Esophagus squamous epithelium (tissue), 5 donors: ENCODE data around the gene IKBKE. TPM values are rescaled to one million over a fixed set of nuclear protein-coding genes. Genes with fewer than 3 reads are reported as not detected.

Experiments
- DNase-seq: peaks from one replicate; lab custom pipeline; 2025; lab: John Stamatoyannopoulos, UW
- H3K27ac ChIP-seq, 4 donors: fragments of 200-600 bp; sonication (generic); one replicate each; pipeline ENCODE4 v1.5.1; 2016 to 2019; ENCODE audit warnings: mild to moderate bottlenecking in 1 of 4
- H3K27me3 ChIP-seq, 4 donors: fragments of 200-600 bp; sonication (generic); 1 replicate in 3 of 4; 2 replicates in 1 of 4; pipeline versions ENCODE4 v1.5.1 to v1.6.0; 2017 to 2021; ENCODE audit warnings: antibody characterized with exemption in 1 of 4
- H3K36me3 ChIP-seq, 3 donors: fragments of 200-600 bp; sonication (generic); one replicate each; pipeline ENCODE4 v1.5.1; 2016 to 2019
- H3K4me1 ChIP-seq, 3 donors: fragments of 200-600 bp; sonication (generic); one replicate each; pipeline ENCODE4 v1.5.1; 2017 to 2019
- H3K4me3 ChIP-seq, 4 donors: fragments of 200-600 bp; sonication (generic); 1 replicate in 3 of 4; 2 replicates in 1 of 4; pipeline ENCODE4 v1.5.1; 2016 to 2019; ENCODE audit warnings: mild to moderate bottlenecking in 2 of 4, moderate library complexity in 1 of 4
- H3K9me3 ChIP-seq, 3 donors: fragments of 200-600 bp; sonication (generic); one replicate each; pipeline ENCODE4 v1.5.1; 2016 to 2019
- POLR2A ChIP-seq, 4 donors: fragments of 450-650 bp; IDR thresholded peaks; one replicate each; pipeline ENCODE4 v1.6.1; 2017; ENCODE audit warnings: antibody characterized with exemption in 4 of 4, mild to moderate bottlenecking in 4 of 4, moderate library complexity in 3 of 4
- WGBS, 2 donors: methylation state at CpG; one replicate each; pipeline ENCODE4 v1.1.5; 2018; 5-methylcytosine and 5-hydroxymethylcytosine counted together
- intact Hi-C: fragments of 100-400 bp; cut with DNase I; formaldehyde crosslinking; loops from one replicate; pipeline ENCODE4 v1.15.0; 2022
- total RNA-seq, 4 donors: library from RNA; depleted of rRNA; stranded (reverse); fragments of >200 nt; gene quantifications; one replicate each; pipeline ENCODE4 v1.1.0, GENCODE V29; 2016
- TF ChIP-seq, protein P1 (sequence below), 6 experiments: fragments of 450-650 bp in 4 of 6; fragments of 200-600 bp in 2 of 6; sonication (generic) in 2 of 6; IDR thresholded peaks; one replicate each; pipeline ENCODE4 v1.5.1; 2016 to 2019; ENCODE audit warnings: antibody characterized with exemption in 6 of 6, mild to moderate bottlenecking in 4 of 6, moderate library complexity in 4 of 6
- donor health status: DM: yes; HTN: yes; CAD: no.

The IKBKE gene
- total RNA-seq, 4 donors from 2014 or later = 12.6 to 23.7 (median 18.1) TPM

GRCh38 chr1:206518206-206518605 lies 47.9 kb downstream of the IKBKE start:
- H3K4me1 ChIP-seq = peaks cover 20 to 87% (median 21%) of the 10 kb centered on the region in 3 donors
- H3K27ac ChIP-seq = peak overlapping the region in 1 of 4 donors; percentile 12
- no peak overlapping the region for H3K4me3 ChIP-seq
- no peaks in the 10 kb centered on the region for H3K9me3 ChIP-seq
- H3K27me3 ChIP-seq = no peaks in the 10 kb centered on the region
- no peak for DNase-seq
- TF ChIP-seq POLR2A (IDR thresholded peaks at IDR 0.05) = no peak
- TF ChIP-seq, protein P1, sequence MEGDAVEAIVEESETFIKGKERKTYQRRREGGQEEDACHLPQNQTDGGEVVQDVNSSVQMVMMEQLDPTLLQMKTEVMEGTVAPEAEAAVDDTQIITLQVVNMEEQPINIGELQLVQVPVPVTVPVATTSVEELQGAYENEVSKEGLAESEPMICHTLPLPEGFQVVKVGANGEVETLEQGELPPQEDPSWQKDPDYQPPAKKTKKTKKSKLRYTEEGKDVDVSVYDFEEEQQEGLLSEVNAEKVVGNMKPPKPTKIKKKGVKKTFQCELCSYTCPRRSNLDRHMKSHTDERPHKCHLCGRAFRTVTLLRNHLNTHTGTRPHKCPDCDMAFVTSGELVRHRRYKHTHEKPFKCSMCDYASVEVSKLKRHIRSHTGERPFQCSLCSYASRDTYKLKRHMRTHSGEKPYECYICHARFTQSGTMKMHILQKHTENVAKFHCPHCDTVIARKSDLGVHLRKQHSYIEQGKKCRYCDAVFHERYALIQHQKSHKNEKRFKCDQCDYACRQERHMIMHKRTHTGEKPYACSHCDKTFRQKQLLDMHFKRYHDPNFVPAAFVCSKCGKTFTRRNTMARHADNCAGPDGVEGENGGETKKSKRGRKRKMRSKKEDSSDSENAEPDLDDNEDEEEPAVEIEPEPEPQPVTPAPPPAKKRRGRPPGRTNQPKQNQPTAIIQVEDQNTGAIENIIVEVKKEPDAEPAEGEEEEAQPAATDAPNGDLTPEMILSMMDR (IDR thresholded peaks at IDR 0.05) = no peak
- WGBS, 2 donors = no CpG with 5 or more reads among the region's 18 CpGs
- peaks cover 0 to 15% (median 0%) of the 10 kb centered on the region in 3 donors for H3K36me3 ChIP-seq
- intact Hi-C loops = no loop called here

DNA sequence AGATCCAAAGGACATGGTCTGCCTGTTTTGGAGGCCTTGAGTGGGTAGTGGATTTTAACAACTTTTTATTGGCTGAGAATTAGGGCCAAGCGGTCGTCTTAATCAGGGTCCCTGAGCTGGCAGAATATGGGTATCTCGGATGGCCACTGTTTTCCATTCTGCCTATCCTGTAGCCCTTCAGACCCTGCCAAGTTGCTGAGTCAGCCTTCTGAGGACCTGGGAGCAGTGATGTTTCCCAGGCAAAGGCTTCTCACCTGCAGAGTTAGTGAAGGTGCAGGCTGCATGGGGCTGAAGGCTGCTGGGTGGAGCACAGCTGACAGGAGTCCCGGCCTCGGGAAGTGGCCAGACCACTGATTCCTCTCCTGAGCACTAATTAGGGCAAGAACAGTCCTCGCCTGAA lies 48.5 kb downstream of the IKBKE start:
- H3K27ac ChIP-seq = peak overlapping the region in 1 of 4 donors; percentile 12
- no peak for DNase-seq
- intact Hi-C loops = no loop called here
- H3K9me3 ChIP-seq = no peaks in the 10 kb centered on the region
- TF ChIP-seq POLR2A (IDR thresholded peaks at IDR 0.05) = no peak
- TF ChIP-seq, protein P1 (IDR thresholded peaks at IDR 0.05) = no peak
- no peak overlapping the region for H3K4me3 ChIP-seq
- H3K36me3 ChIP-seq = peaks cover 0 to 15% (median 0%) of the 10 kb centered on the region in 3 donors
- peaks cover 15 to 81% (median 17%) of the 10 kb centered on the region in 3 donors for H3K4me1 ChIP-seq
- no peaks in the 10 kb centered on the region for H3K27me3 ChIP-seq
- 76 to 100% methylated on average over 1 to 4 of the region's 6 CpGs for WGBS, 2 donors

GRCh38 chr1:206521127-206521526 lies 50.9 kb downstream of the IKBKE start:
- Histone ChIP-seq H3K9me3 (no peaks in the 10 kb centered on the region), H3K4me1 (peaks cover 17 to 74% (median 17%) of the 10 kb centered on the region in 3 donors), H3K27ac (peak overlapping the region; percentile 21 to 87 (median 64)), H3K27me3 (no peaks in the 10 kb centered on the region), H3K4me3 (no peak overlapping the region), H3K36me3 (peaks cover 0 to 15% (median 0%) of the 10 kb centered on the region in 3 donors)
- 55 to 61% methylated on average over 5 of the region's 5 CpGs for WGBS, 2 donors
- no peak for DNase-seq
- TF ChIP-seq, protein P1 (IDR thresholded peaks at IDR 0.05) = no peak
- TF ChIP-seq POLR2A (IDR thresholded peaks at IDR 0.05) = no peak
- intact Hi-C loops = no loop called here

DNA sequence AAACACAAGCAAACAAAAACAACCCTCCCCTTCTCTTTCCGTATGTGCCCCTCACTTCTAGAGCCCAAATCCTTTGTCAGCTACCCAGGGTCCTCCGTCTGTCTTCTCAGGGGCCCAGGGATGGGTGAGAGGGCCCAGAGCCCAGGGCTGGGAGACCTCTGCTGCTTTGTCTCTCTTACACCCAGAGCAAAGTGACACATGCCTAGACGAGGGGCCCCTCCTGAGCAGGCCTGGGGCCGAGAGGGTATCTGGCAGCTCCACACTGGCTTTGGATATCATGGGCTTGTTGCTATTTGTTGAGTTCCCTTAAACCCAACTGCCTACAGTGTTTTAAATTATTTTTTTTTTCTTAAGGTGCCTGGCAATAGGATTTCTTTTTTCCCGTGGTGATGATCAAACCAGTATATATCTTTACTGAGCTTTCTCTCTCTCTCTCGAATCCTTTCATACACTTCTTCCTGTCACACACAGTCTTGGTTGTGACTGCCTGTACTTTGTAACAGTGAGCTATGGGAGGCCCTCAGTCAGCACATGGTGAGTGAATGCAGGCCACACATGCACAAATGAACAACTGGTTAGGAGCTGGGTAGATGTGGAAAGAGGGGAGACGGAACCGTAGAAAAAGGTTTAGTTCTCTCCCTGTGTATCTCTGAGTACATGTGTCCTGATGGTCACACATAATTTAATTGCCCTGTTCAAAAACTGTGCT lies 51.6 kb downstream of the IKBKE start:
- no peak for TF ChIP-seq POLR2A (IDR thresholded peaks at IDR 0.05)
- TF ChIP-seq, protein P1 (IDR thresholded peaks at IDR 0.05) = no peak
- peak overlapping the region; percentile 7 to 87 (median 76) for H3K27ac ChIP-seq

DNA sequence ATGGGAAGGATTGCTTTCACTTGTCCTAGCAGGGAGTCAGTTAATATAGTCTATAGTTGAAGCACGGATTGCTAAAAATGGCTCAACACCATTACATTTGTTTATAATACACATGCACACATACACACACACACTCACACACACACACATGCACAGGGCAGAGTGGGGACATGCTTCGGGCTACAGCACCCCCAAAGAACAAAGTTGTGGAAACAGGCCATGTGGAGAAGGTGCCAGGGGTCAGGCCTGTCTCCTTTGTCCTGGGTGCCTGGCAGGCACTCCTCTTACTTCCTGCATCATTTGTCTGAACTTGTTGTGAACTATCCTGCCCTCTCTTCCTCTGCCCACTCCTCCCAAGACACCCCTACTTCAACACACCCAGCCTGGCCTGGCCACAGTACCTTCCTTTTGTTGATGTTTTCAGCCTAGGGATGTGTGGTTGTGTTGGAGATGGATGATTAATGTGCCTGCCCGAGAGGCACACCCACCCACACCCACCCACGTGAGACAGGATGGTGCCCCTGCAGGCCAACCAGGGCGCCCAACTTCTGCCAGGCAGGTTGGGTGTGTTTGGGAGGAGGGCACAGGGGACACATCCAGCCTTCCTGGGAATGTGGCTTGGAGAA lies 54.6 kb downstream of the IKBKE start:
- 40 to 44% methylated on average over 3 to 4 of the region's 5 CpGs for WGBS, 2 donors
- no peaks in the 10 kb centered on the region for H3K27me3 ChIP-seq
- peak overlapping the region; percentile 68 to 85 (median 76) for H3K27ac ChIP-seq
- DNase-seq = no peak
- H3K36me3 ChIP-seq = peaks cover 0 to 16% (median 0%) of the 10 kb centered on the region in 3 donors
- intact Hi-C loops = no loop called here
- H3K4me3 ChIP-seq = no peak overlapping the region
- peaks cover 13 to 54% (median 17%) of the 10 kb centered on the region in 3 donors for H3K4me1 ChIP-seq
- no peak for TF ChIP-seq POLR2A (IDR thresholded peaks at IDR 0.05)
- TF ChIP-seq, protein P1 (IDR thresholded peaks at IDR 0.05) = peak in 1 of 6 experiments; percentile 34
- H3K9me3 ChIP-seq = no peaks in the 10 kb centered on the region

More for the DNA sequence above, 51.6 kb downstream of the IKBKE start:
- H3K36me3 ChIP-seq = peaks cover 0 to 16% (median 0%) of the 10 kb centered on the region in 3 donors
- no peaks in the 10 kb centered on the region for H3K9me3 ChIP-seq
- peaks cover 17 to 74% (median 17%) of the 10 kb centered on the region in 3 donors for H3K4me1 ChIP-seq
- H3K27me3 ChIP-seq = no peaks in the 10 kb centered on the region
- WGBS, 2 donors = 62 to 67% methylated on average over 8 of the region's 8 CpGs
- intact Hi-C loops = no loop called here
- no peak overlapping the region for H3K4me3 ChIP-seq
- DNase-seq = no peak
